Tibial nerve (tissue), 4 donors: Measurements from ENCODE around the gene KDM2A. TPM values are rescaled to one million over a fixed set of nuclear protein-coding genes. Genes with fewer than 3 reads are reported as not detected.

ENCODE experiments used
- DNase-seq, 2 donors: peaks; one replicate each; pipeline ENCODE4 v3.0.0-alpha.2; 2019; ENCODE audit warnings: low spot score in 2 of 2
- H3K27ac ChIP-seq, 4 donors: fragments of 200-600 bp; sonication (generic) in 3 of 4; one replicate each; pipeline ENCODE4 v1.5.1; 2017 to 2019; ENCODE audit warnings: mild to moderate bottlenecking in 1 of 4
- H3K27me3 ChIP-seq, 2 donors: fragments of 200-600 bp; sonication (generic) in 1 of 2; one replicate each; pipeline versions ENCODE4 v1.5.1 to v1.6.0; 2017 to 2019
- H3K36me3 ChIP-seq, 3 donors: fragments of 200-600 bp; sonication (generic); one replicate each; pipeline ENCODE4 v1.5.1; 2018 to 2019
- H3K4me1 ChIP-seq, 4 donors: fragments of 200-600 bp; sonication (generic) in 3 of 4; one replicate each; pipeline ENCODE4 v1.5.1; 2017 to 2019
- H3K4me3 ChIP-seq, 4 donors: fragments of 200-600 bp; sonication (generic) in 3 of 4; one replicate each; pipeline ENCODE4 v1.5.1; 2017 to 2019; ENCODE audit warnings: mild to moderate bottlenecking in 1 of 4, moderate library complexity in 1 of 4
- H3K9me3 ChIP-seq, 4 donors: fragments of 200-600 bp; sonication (generic) in 3 of 4; one replicate each; pipeline ENCODE4 v1.5.1; 2017 to 2019
- EP300 ChIP-seq, 2 donors: sonication (generic); formaldehyde crosslinking; IDR thresholded peaks; one replicate each; pipeline ENCODE4 v1.6.1; 2017; ENCODE audit warnings: antibody characterized with exemption in 2 of 2, mild to moderate bottlenecking in 1 of 2
- POLR2A ChIP-seq, 2 donors: fragments of 450-650 bp; IDR thresholded peaks; one replicate each; pipeline ENCODE4 v1.6.1; 2017; ENCODE audit warnings: antibody characterized with exemption in 2 of 2, mild to moderate bottlenecking in 2 of 2, moderate library complexity in 2 of 2
- WGBS, 2 donors: methylation state at CpG; one replicate each; pipeline ENCODE4 v1.1.5; 2018; 5-methylcytosine and 5-hydroxymethylcytosine counted together
- total RNA-seq, 4 donors: library from RNA; depleted of rRNA; stranded (reverse); fragments of >200 nt; gene quantifications; one replicate each; pipeline ENCODE4 v1.1.0, GENCODE V29; 2016
- TF ChIP-seq, protein P1 (sequence below), 5 experiments: fragments of 200-600 bp in 3 of 5; fragments of 450-650 bp in 2 of 5; sonication (generic) in 3 of 5; IDR thresholded peaks; one replicate each; pipeline ENCODE4 v1.5.1; 2016 to 2019; ENCODE audit warnings: antibody characterized with exemption in 5 of 5, mild to moderate bottlenecking in 3 of 5, moderate library complexity in 2 of 5

KDM2A gene
- 100 to 1,000 TPM in 1 of 4 donors, 10 to 100 TPM in 3; 40.9 to 106 (median 67.4) TPM for total RNA-seq

- no peaks in the 10 kb centered on the region for H3K27me3 ChIP-seq
- TF ChIP-seq EP300 (IDR thresholded peaks at IDR 0.05) (peak in 1 of 2 donors; percentile 86), POLR2A (IDR thresholded peaks at IDR 0.05) (peak in 1 of 2 donors; percentile 82)
- TF ChIP-seq, protein P1, sequence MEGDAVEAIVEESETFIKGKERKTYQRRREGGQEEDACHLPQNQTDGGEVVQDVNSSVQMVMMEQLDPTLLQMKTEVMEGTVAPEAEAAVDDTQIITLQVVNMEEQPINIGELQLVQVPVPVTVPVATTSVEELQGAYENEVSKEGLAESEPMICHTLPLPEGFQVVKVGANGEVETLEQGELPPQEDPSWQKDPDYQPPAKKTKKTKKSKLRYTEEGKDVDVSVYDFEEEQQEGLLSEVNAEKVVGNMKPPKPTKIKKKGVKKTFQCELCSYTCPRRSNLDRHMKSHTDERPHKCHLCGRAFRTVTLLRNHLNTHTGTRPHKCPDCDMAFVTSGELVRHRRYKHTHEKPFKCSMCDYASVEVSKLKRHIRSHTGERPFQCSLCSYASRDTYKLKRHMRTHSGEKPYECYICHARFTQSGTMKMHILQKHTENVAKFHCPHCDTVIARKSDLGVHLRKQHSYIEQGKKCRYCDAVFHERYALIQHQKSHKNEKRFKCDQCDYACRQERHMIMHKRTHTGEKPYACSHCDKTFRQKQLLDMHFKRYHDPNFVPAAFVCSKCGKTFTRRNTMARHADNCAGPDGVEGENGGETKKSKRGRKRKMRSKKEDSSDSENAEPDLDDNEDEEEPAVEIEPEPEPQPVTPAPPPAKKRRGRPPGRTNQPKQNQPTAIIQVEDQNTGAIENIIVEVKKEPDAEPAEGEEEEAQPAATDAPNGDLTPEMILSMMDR (IDR thresholded peaks at IDR 0.05), result peak in 4 of 5 experiments; percentile 20 to 62 (median 37)
- WGBS, 2 donors, result 0% methylated on average over 41 to 44 of the region's 97 CpGs
Observed at GRCh38 chr11:67118801-67119584, at the start of gene KDM2A. Gene KDM2A (plus strand): TSS chr11:67119263. CDS start chr11:67121317, 2,054 bp downstream.

DNA sequence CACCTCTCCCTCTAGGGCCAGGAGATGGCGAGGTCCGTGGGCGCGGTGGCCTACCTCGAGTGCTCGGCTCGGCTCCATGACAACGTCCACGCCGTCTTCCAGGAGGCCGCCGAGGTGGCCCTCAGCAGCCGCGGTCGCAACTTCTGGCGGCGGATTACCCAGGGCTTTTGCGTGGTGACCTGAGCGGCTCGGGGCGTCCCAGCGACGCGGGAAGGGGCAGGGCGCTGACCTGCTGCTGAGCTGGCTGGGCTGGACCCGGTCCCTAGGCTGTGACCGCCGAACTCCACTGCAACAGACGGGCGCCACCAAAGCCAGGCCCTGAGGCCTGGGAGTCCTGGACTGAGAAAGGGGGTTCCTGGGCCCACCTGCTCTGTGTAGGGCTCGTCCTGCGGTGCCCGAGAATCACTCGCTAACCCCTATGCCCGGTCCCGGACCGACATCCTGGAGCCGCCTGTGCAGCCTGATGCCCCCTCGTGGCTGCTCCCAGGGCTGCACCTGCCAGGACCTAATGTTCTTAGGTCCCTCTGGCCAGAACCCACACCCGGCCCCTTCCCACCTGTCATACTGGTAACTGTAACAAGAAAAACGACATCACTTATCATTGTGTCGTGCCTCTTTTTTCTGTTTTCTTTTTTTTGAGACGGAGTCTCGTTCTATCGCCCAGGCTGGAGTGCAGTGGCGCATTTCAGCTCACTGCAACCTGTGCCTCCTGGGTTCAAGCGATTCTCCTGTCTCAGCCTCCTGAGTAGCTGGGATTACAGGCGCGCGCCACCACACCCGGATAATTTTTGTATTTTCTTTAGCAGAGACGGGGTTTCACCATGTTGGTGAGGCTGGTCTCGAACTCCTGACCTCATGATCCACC, 47.4 kb upstream of the KDM2A start:
- H3K27ac ChIP-seq, result no peak overlapping the region
- no peaks in the 10 kb centered on the region for H3K36me3 ChIP-seq
- DNase-seq, result peak; percentile 48 to 74
- H3K27me3 ChIP-seq, result no peaks in the 10 kb centered on the region
- peaks cover 0 to 6% (median 0%) of the 10 kb centered on the region in 4 donors for H3K4me1 ChIP-seq
- no peaks in the 10 kb centered on the region for H3K9me3 ChIP-seq
- TF ChIP-seq POLR2A (IDR thresholded peaks at IDR 0.05), result no peak
- TF ChIP-seq, protein P1 (IDR thresholded peaks at IDR 0.05), result peak; percentile 76 to 86 (median 82)
- TF ChIP-seq EP300 (IDR thresholded peaks at IDR 0.05), result no peak
- H3K4me3 ChIP-seq, result peak overlapping the region in 2 of 4 donors; percentile 28 to 40
- 47 to 49% methylated on average over 35 to 47 of the region's 53 CpGs for WGBS, 2 donors

More at GRCh38 chr11:67118801-67119584, at the start of gene KDM2A:
- Histone ChIP-seq H3K9me3 (no peaks in the 10 kb centered on the region), H3K4me1 (peaks cover 0 to 35% (median 13%) of the 10 kb centered on the region in 4 donors), H3K36me3 (peaks cover 0 to 5% (median 0%) of the 10 kb centered on the region in 3 donors), H3K4me3 (peak within 1 kb of the TSS; percentile 86 to 98 (median 88)), H3K27ac (peak within 1 kb of the TSS; percentile 96 to 100 (median 99))
- peak; percentile 96 to 97 for DNase-seq

DNA sequence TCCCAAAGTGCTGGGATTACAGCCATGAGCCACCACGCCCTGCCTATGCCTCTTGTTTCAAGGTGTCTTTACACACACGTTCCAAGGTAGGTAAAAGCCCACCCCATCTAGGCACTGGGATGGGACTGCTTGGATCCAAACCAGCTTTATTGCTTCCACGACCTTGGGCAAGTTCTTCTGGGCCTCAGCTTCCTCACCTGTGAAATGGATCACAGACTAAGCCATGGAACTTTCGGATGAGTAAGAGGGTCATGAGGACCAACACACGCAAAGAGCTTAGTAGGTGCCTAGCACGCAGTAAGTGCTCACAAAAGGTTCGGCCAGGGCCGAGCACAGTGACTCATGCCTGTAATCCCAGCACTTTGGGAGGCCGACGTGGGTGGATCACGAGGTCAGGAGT, 46.8 kb upstream of the KDM2A start:
- no peak overlapping the region for H3K4me3 ChIP-seq
- H3K36me3 ChIP-seq, result no peaks in the 10 kb centered on the region
- TF ChIP-seq POLR2A (IDR thresholded peaks at IDR 0.05), result no peak
- TF ChIP-seq EP300 (IDR thresholded peaks at IDR 0.05), result no peak
- TF ChIP-seq, protein P1 (IDR thresholded peaks at IDR 0.05), result no peak
- peaks cover 0 to 7% (median 0%) of the 10 kb centered on the region in 4 donors for H3K4me1 ChIP-seq
- no peak overlapping the region for H3K27ac ChIP-seq
- H3K9me3 ChIP-seq, result no peaks in the 10 kb centered on the region
- H3K27me3 ChIP-seq, result no peaks in the 10 kb centered on the region
- 83 to 89% methylated on average over 9 to 11 of the region's 11 CpGs for WGBS, 2 donors
- DNase-seq, result no peak

GRCh38 chr11:67073908-67074307, 45.2 kb upstream of the KDM2A start:
- WGBS, 2 donors, result 82 to 84% methylated on average over 9 of the region's 9 CpGs
- TF ChIP-seq EP300 (IDR thresholded peaks at IDR 0.05) (no peak), POLR2A (IDR thresholded peaks at IDR 0.05) (no peak)
- TF ChIP-seq, protein P1 (IDR thresholded peaks at IDR 0.05), result no peak
- H3K27me3 ChIP-seq, result no peaks in the 10 kb centered on the region
- no peaks in the 10 kb centered on the region for H3K9me3 ChIP-seq
- H3K4me1 ChIP-seq, result peaks cover 0 to 21% (median 0%) of the 10 kb centered on the region in 4 donors
- DNase-seq, result no peak
- no peak overlapping the region for H3K4me3 ChIP-seq
- H3K36me3 ChIP-seq, result no peaks in the 10 kb centered on the region
- no peak overlapping the region for H3K27ac ChIP-seq
